ENCODE results near the gene TNFSF4.

GRCh38 chr1:173164686-173165085, 42.4 kb downstream of the TNFSF4 start:
- TF ChIP-seq POLR2A (IDR thresholded peaks at IDR 0.05; ENCODE audit: low read depth, low read length) (no peak), SMC3 (IDR thresholded peaks at IDR 0.05; ENCODE audit: low read depth, low read length) (no peak), CTCF (conservative IDR thresholded peaks at IDR 0.05; ENCODE audit: low read depth, low read length) (no peak), CEBPB (IDR thresholded peaks at IDR 0.05; ENCODE audit: low read depth, low read length) (no peak), USF2 (IDR thresholded peaks at IDR 0.05; ENCODE audit: low read depth, low read length) (no peak), MAZ (IDR thresholded peaks at IDR 0.05; ENCODE audit: borderline replicate concordance, low read depth, low read length) (no peak)
